Activated CD4-positive, alpha-beta T cell treated with anti-CD3 and anti-CD28 coated beads, Interleukin-2, Interleukin-4, amounts not matched to agents 100 ng/mL and 50 ng/mL, durations not matched to agents 16 hours and 8 hours (primary cell): ENCODE measurements around the gene SH2D1B.
"Not testable (repeated sequence)": the region's sequence is repeated elsewhere in the genome, so short reads cannot be mapped to it uniquely, and the experiment has no call there.

Experiments
- DNase-seq: peaks from one replicate; pipeline ENCODE4 v3.0.0-alpha.2; 2020; ENCODE audit warnings: low spot score

SH2D1B gene, protein sequence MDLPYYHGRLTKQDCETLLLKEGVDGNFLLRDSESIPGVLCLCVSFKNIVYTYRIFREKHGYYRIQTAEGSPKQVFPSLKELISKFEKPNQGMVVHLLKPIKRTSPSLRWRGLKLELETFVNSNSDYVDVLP

DNA sequence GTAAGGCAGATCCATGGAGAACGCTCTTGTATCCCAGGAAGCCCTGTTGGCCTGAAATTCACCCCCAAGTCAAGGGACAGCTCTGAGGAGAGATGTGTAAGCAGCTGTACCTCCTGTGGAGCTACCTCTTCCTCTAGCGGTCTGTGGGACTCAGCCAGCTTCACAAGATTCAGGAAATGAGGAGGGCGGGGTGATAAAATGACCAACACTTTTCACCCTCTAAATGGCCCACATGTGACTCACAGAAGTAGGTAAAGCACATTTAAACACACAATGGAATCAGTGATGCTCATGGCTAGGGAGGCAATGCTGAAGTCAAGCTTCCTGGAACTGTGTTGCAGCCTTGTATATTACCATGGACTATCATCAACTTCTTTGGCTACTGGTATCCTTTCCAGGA lies at the start of gene SH2D1B:
TSS of gene SH2D1B (minus strand) at position 135 of the 400 bp plus-strand sequence. CDS start at position 15, 120 bp downstream.
- no peak for DNase-seq

DNA sequence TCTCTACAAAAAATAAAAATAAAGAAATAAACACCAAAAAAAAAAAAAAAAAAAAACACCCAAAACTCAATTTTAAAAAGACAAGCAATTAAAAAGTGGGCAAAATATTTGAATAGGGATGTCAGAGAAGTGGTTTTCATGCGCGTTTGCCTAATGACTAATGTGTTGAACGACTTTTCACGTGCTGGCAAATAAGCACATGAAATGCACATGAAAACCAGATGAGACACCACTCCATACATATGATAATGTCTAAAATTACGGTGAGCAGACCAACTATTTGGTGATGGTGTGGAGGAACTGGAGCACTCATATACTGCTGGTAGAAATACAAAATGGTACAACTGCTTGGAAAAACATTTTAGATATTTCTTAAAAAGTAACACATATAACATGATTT lies 46.3 kb upstream of the SH2D1B start:
- DNase-seq, result no peak

DNA sequence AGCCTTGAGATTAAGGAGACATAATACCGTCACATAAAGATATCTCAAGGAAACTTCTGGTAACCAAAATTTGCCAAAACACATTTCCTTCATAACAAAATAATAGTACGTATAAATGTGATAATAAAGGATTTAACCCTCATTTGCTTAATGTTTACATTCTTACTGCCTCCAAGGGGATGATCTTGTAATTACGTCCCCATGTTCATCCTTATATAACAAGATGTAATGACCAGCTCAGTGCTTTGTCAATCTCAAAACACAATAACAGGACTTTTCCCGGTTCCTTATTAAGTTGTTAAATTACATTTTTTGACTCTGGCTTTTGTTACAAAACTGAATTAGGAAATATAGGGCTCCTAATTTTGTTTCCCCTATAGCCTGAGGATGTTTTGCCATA lies 44.4 kb upstream of the SH2D1B start:
- DNase-seq, result no peak

DNA sequence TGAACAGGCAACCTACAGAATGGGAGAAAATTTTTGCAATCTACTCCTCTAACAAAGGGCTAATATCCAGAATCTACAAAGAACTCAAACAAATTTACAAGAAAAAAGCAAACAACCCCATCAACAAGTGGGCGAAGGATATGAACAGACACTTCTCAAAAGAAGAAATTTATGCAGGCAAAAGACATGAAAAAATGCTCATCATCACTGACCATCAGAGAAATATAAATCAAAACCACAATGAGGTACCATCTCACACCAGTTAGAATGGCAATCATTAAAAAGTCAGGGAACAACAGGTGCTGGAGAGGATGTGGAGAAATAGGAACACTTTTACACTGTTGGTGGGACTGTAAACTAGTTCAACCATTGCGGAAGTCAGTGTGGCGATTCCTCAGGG lies 42.4 kb upstream of the SH2D1B start:
- not testable (repeated sequence) for DNase-seq

DNA sequence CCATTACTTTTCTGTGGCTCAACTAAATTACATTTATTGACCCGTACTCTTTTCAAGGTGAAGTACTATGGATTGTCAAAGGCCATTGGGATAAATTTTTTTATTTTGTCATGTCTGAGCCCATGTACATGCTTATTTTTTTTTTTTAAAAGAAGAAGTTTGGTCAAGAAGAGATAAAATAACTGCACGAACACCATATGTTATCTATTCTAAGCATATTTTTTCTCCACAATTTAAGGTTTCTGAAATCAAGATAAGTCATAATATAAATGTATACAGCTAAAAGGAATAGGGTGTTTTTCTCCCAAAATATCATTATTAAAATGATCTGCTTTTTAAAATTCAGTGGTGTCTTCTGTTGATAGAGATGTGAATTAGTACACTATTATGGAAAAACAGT lies 35.0 kb upstream of the SH2D1B start:
- DNase-seq, result no peak

DNA sequence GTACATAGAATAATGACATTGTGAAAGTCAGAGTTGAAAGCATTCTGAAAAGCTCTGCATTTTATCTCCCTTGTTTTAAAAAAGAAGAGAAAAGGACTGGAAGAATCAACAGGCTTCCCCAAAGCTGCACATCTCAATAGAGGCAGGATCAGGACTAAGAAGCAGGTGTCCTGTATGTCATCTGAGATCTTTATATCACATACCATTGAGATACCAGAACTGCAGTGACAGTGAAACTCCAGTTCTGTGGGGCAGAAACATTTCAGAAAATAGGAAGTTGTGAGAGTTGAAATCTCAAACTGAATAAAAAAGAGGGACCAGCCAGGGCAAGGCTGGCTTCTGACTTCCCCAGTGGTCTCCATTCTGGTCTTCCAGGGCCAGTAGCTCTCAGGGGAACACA lies 33.0 kb upstream of the SH2D1B start:
- no peak for DNase-seq

DNA sequence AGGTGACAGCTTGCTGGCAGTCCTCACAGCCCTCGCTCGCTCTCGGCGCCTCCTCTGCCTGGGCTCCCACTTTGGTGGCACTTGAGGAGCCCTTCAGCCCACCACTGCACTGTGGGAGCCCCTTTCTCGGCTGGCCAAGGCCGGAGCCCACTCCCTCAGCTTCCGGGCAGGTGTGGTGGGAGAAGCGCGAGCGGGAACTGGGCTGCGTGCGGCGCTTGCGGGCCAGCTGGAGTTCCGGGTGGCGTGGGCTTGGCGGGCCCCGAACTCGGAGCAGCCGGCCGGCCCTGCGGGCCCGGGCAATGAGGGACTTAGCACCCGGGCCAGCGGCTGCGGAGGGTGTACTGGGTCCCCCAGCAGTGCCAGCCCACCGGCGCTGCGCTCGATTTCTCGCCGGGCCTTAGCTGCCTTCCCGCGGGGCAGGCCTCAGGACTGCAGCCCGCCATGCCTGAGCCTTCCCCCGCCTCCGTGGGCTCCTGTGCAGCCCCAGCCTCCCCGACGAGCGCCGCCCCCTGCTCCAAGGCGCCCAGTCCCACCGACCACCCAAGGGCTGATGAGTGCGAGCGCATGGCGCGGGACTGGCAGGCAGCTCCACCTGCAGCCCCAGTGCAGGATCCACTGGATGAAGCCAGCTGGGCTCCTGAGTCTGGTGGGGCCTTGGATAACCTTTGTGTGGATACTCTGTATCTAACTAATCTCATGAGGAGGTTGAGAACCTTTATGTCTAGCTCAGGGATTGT lies 21.2 kb upstream of the SH2D1B start:
- not testable (repeated sequence) for DNase-seq

DNA sequence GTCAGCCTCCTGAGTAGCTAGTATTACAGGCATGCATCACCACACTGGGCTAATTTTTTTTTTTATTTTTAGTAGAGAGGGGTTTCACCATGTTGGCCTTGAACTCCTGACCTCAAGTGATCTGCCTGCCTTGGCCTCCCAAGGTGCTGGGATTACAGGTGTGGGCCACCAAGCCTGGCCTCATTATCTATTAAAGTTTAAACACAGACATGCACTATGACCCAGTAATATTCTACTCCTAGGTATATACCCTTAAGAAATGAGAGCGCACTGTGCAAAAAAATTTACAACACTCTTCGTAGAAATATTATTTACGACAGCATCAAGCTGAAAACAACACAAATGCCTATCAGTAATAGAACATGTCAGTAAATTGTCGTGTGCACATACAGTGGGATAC lies 18.6 kb upstream of the SH2D1B start:
- no peak for DNase-seq

DNA sequence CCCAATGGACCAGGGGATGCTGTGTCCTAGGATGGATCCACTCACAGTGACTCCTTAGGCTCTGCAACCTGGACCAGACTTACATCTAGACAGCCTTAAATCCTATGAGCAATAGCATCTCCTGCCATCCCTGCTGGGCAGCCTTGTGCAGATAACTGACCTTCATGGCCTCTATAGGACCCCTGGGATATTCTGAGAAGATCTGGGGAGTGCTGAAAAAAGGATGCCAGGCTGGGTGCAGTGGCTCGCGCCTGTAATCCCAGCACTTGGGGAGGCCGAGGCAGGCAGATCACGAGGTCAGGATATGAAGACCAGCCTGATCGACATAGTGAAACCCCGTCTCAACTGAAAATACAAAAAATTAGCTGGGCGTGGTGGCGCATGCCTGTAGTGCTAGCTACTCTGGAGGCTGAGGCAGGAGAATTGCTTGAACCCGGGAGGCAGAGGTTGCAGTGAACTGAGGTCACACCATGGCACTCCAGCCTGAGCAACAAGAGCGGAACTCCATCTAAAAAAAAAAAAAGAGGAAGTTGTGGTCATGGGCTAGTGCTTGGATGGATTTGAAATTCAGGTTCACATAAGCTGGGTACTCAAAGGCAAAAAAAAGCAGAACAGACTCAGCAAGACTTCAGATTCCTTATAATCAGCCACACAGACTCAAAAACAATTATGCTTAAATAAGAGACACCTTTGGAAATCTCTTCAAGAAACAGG lies 10.9 kb upstream of the SH2D1B start:
- no peak for DNase-seq

DNA sequence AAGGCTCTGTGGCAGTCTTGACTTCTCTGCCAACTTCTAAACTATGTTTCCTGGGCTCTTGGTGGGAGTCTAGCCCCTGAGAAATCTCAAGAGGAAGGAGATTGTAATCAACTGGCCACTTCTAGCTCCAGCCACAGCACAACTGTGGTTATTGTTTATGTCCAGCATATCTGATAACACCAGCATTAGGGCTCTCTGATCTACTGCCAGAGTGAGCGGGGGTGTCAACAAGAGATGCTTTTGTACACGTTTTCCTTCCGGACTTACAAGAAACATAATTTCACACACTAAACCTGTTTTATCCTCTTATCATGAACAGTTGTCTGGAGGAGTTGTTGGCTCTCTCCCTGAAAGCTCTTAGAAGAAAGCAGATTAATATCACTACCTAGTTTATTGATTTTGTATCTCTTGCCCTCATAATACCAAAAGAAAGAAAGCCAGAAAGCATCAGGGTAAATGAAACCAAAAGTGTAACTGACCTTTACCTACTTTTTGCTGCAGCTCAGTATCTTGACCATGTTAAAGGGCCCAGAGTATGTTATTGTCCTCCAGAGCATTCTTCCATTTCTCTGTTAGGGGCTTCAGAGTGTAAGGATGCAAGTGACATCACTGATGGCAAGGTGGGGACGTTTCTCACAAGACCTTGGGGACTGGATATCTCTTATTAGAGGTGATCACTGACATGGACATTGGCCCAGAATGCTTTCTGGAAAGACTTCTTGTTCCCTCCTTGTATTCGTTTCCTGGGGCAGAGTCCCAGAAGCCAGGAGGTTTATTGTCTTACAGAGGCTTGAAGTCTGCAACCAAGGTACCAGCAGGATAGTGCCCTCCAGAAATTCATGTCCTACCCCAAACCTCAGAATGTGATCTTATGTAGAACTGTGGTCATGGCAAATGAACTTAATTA lies 9.6 kb upstream of the SH2D1B start:
- DNase-seq, result no peak

DNA sequence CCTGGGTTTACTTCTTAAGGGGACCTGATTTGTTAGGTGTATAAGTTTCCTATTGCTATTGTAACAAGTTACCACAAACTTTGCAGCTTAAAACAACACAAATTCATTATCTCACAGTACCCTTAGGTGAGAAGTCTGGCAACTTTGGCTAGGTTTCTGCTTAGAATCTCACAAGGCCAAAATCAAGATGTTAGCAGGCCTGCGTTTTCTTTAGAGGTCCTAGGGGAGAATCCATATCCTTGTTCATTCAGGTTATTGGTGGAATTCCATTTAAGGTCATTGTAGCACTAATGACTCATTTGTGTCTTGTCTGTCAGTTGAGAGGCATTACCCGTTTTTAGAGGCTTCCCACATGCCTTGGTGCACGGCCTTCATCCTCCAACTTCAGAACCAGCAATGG lies 8.2 kb upstream of the SH2D1B start:
- DNase-seq, result no peak

DNA sequence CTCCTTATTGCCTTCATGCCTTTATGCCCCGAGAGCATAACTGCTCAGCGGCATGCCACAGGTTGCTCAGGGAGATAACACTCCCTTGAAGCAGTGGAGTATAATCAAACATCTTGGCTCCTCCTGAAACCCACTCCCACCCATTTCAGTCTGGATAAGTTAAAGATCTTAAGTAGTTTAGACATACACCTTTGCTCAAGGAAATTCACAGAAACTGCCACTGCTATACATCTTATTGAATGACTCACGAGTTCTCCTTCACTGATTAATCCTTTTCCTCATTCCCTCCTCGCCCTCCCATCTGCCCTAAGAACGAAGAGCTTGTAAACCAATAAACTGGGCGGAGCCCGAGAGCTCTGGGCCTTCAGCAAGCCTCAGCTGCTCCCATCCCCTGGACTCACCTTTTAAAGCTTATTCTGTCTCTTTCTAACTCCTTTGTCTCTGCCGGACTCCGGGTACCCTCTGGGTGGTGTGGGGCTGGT lies 7.6 kb upstream of the SH2D1B start:
- not testable (repeated sequence) for DNase-seq

DNA sequence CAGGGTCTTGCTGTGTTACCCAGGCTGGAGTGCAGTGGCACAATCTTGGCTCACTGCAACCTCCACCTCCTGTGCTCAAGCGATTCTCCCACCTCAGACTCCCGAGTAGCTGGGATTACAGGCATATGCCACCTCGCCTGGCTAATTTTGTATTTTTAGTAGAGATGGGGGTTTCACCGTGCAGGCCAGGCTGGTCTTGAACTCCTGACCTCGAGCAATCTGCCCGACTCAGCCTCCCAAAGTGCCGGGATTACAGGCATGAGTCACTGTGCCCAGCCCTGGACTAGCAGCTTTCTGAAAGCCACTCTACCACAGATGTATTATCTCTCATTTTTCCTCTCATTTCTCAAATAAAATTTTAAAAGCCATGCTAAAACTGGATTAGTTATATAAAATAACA lies 6.6 kb upstream of the SH2D1B start:
- DNase-seq, result not testable (repeated sequence)

DNA sequence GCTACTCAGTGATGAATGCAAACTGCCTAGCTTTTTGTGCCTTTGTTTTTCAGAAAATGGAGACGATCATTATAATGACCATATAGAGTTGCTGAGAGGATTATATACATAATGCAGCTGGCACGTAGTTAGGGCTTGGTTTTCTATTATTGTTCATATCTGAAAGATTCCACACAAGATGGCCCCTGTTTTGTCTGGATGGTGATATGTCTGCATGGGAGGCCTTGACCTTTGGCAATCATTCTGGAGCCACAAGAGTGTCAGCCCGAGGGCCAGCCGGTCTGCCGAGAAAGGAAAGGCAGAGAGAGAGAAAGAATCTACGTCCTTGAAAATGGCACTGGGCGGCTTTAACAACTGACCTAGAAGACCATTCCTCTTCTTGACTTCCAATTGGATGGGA lies 5.7 kb upstream of the SH2D1B start:
- DNase-seq, result no peak

DNA sequence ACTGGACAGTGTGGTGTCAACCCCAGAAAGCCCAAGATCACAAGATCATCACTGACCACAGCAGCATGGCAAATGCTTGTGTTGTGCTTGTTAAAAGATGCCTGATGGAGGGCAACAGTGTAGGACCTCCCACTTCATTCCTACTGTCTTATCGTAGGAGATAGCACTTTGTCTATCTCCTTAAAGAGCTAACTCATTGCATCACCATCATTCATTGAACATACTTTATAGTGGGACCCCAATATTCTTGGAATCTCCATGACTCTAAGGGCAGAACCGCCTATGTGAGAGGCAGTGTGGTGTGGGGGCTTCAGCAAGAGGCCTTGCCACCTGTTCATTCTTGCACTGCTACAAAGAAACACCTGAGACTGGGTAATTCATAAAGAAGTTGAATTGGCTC lies 5.0 kb upstream of the SH2D1B start:
- no peak for DNase-seq

DNA sequence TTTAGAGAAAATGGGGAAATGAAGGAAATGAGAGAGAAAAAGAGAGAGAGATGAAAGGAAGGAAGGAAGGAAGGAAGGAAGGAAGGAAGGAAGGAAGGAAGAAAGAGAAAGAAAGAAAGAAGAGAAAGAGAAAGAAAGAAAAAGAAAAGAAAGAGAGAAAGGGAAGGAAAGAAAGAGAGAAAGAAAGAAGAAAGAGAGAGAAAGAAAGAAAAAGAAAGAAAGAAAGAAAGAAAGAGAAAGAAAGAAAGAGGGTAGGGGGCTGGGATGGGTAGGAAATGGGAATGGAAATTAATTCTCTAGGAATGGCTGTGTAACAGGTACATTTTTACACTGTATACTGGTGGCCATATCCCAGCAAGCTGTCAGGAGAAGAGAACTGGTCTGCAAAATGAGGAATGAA lies 4.3 kb upstream of the SH2D1B start:
- DNase-seq, result no peak

DNA sequence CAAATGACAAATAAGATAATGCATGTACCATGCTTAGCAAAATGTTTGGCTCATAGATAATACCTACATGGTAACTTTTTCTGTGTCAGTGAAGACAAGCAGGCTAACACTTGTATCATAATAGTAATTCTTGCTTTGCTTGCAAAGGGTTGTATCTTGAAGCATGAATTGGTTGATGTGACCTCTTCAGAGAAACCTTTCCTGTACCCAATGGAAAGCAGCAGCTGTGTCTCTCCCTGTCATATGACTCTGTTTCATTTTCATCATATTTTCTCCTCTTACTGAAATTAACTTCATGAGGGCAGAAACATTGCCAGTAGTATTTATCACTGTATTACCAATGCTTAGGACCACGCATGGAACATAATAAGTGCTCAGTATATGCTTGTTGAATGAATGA lies 4.4 kb downstream of the SH2D1B start:
- no peak for DNase-seq

DNA sequence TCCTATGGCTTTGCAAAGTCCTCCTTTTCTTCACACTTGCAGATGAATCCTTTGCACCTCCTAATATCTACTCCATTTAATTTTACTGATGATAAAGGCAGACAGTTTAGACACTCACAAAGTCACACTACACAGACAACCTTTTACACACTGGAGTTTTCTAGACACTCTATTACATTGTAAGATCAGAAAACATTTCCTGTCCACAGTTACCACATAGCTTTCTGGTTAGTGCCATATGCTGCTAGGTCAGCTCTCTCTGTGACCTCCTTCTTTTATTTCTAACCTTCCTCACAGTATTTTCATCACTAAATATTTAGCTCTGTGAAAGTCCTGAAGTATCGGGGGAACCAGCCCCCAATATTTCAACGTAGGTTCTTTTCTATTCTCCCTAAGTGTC lies 5.1 kb downstream of the SH2D1B start:
- DNase-seq, result no peak

DNA sequence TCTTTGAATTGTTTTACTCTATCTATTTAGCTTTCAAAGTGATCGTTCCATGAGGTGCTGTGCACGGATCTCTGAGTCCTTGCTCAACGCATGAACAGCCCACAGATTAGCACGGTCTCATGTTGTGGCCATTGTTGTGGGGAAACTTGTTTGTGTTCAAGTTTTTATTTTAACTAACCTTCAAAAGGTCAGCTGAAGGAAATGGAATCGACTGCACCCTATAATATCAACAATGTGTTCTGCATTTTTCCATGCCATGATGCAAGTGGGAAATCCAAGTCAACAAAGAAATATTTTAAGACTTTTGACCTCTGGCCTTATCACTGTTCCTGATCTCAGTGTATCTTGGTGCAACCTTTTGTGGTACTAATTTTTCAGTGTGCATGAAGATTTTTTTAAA lies 6.1 kb downstream of the SH2D1B start:
- no peak for DNase-seq

DNA sequence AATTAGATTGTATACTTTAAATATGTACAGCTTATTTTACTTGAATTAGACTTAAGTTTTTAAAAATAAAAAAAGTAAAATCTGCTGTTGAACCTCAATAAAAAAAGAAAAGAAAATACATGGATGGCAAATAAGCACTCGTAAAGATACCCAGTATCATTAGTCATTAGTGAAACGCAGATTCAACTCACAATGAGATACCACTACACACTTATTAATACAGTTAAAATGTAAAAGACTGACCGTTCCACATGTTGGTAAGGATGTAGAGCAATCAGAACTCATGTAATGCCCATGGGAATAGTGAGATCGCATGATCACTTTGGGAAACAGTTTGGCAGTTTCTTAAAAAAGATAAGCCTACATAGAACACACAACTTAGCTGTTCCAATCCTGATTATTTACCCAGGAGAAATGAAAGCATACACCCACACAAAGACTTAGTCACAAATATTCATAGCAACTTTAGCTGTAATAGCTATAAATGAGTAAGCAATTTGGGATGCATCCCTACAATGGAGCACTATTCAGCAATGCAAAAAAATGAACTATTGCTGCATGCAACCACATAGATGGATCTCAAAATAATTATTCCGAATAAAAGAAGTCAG lies 7.3 kb downstream of the SH2D1B start:
- no peak for DNase-seq

DNA sequence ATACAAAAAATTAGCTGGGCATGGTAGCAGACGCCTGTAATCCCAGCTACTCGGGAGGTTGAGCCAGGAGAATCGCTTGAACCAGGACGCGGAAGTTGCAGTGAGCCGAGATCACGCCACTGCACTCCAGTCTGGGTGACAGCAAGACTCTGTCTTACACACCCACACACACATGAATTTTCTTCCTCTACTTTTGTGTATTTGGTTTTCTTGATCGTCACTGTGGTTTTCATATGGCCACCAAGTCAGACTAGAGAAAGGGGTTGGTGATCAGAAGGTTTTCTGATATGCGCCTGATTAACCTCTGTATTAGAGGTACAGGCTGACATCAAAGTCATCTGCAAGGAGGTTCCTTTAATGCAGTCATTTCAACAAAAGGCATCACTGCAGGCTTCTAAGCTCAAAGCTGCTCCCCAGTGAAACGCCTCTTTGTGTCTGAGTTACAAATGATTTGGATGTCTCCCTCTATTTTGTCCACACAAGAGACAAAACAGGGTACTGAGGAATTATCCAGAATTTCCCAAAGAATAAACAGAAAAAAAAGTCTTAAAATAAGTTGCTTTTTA lies 11.1 kb downstream of the SH2D1B start:
- no peak for DNase-seq
